ENCODE results near the gene SRC. TPM values are rescaled to one million over a fixed set of nuclear protein-coding genes. Genes with fewer than 3 reads are reported as not detected.

Gene SRC
- total and polyA plus RNA-seq, 2 donors (not counting 3 experiments of a cell fraction or from before 2014, with no cell fraction given) = 22.6 to 29.4 TPM

- POLR2A ChIA-PET = no interaction called here
- H4K20me1 ChIP-seq (replicated peaks; ENCODE audit: control insufficient read depth, extremely low read depth, insufficient read depth, low read length) = peaks cover 3% of the 10 kb centered on the region
- TF ChIP-seq MAX (IDR thresholded peaks at IDR 0.05; ENCODE audit: insufficient read depth, insufficient read length) (no peak), JUN (IDR thresholded peaks at IDR 0.05; ENCODE audit: borderline replicate concordance, insufficient read depth, insufficient read length, low read depth) (no peak), MYC (IDR thresholded peaks at IDR 0.05; ENCODE audit: low read depth, low read length) (no peak), POLR2AphosphoS5 (IDR thresholded peaks at IDR 0.05; ENCODE audit: insufficient read depth, low read depth, low read length) (no peak), EZH2 (IDR thresholded peaks at IDR 0.05; ENCODE audit: borderline replicate concordance, low read depth, low read length, severe bottlenecking) (no peak), CTCF (IDR thresholded peaks at IDR 0.05; ENCODE audit: extremely low read depth in 1 of 2, insufficient read depth in 1 of 2, low read depth in 1 of 2, low read length in 2 of 2) (no peak), FOS (IDR thresholded peaks at IDR 0.05; ENCODE audit: borderline replicate concordance, insufficient read depth, low read length) (no peak), POLR2A (IDR thresholded peaks at IDR 0.05; ENCODE audit: low read depth, low read length) (no peak), GATA2 (IDR thresholded peaks at IDR 0.05; ENCODE audit: insufficient read depth, insufficient read length, low read depth, low read length) (no peak)
- no peak for DNase-seq (ENCODE audit: low read depth, low spot score)
- H3K36me3 ChIP-seq (ENCODE audit: control insufficient read depth in 2 of 2, extremely low read depth in 1 of 2, insufficient read depth in 2 of 2, low read length in 2 of 2) = peaks cover 3 to 6% of the 10 kb centered on the region in 2 experiments
- H3K4me2 ChIP-seq (ENCODE audit: insufficient read depth, low read length) = no peak overlapping the region
- dilution Hi-C loops (cut with MboI; ENCODE audit: extremely low pct_ligation_motif_present, low sequenced_read_pairs) (no loop called here), intact Hi-C loops (cut with micrococcal nuclease) (no loop called here)
- H3K9me3 ChIP-seq (replicated peaks; ENCODE audit: control insufficient read depth, insufficient read depth, low read length) = no peaks in the 10 kb centered on the region
- CTCF ChIA-PET = interaction anchor here (0.8 to 1.1 kb wide), 4 partner anchors 12 to 183 kb away, joined by 3 to 5 read pairs (median 4); no protein-coding TSS in a partner anchor
- BruUV-seq (replicated peaks) = no TSS peak
- H3K4me3 ChIP-seq (replicated peaks in 1 of 3; ENCODE audit: insufficient read depth in 1 of 3, low read depth in 1 of 3, low read length in 3 of 3) = no peak overlapping the region
- H3K27me3 ChIP-seq (ENCODE audit: control insufficient read depth in 2 of 2, insufficient read depth in 2 of 2, low read length in 2 of 2) = no peaks in the 10 kb centered on the region
- peak; percentile 12 for FAIRE-seq
- no peak overlapping the region for H3K9ac ChIP-seq (replicated peaks; ENCODE audit: extremely low read depth, insufficient read depth, low read length)
- peaks cover 93% of the 10 kb centered on the region for H3K79me2 ChIP-seq (ENCODE audit: control insufficient read depth, insufficient read depth, low read length)
- no peaks in the 10 kb centered on the region for H3K9me1 ChIP-seq (replicated peaks; ENCODE audit: control insufficient read depth, extremely low read depth, insufficient read depth, low read length)
- no peak overlapping the region for H2AFZ ChIP-seq (ENCODE audit: low read depth, low read length)
- H3K4me1 ChIP-seq (ENCODE audit: control insufficient read depth, extremely low read depth, insufficient read depth, low read length) = peaks cover 11% of the 10 kb centered on the region
- H3K27ac ChIP-seq (ENCODE audit: insufficient read depth, low read depth, low read length) = no peak overlapping the region
These were observed 5.0 kb downstream of the SRC start for GRCh38 chr20:37350649-37351574.

Measured in endothelial cell of umbilical vein (primary cell).